ENCODE data around the gene NSUN6.
A peak's percentile ranks its signal among the peaks of the same experiment; 100 is the strongest.
"Not testable (repeated sequence)": the region's sequence is repeated elsewhere in the genome, so short reads cannot be mapped to it uniquely, and the experiment has no call there.

Gene NSUN6

GRCh38 chr10:18610517-18610916, 40.9 kb downstream of the NSUN6 start:
- H3K4me1 ChIP-seq: peaks cover 7% of the 10 kb centered on the region
- in situ Hi-C loops (cut with MboI; ENCODE audit: low sequenced_read_pairs): no loop called here

DNA sequence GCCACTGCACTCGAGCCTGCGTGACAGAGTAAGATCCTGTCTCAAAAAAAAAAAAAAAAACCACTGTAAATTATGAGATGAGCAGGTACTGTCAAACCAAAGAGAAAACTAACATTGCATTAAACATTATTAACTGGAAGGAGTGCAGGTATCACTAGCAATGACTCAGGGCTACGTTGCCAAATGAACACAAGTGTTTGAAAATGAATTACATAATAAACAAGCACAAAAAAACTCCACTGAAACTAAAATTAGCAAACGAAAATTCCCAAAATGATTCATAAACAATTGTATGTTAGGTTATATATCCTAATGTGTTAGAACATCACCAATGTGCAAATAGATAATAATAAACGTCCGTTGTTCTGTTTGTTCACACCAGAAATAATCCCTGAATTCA, 42.8 kb downstream of the NSUN6 start:
- in situ Hi-C loops (cut with MboI; ENCODE audit: low sequenced_read_pairs): no loop called here
- Histone ChIP-seq H3K4me3 (no peak overlapping the region), H3K27me3 (ENCODE audit: low read depth) (no peaks in the 10 kb centered on the region), H3K9me3 (no peaks in the 10 kb centered on the region), H3K36me3 (replicated peaks) (peaks cover 3% of the 10 kb centered on the region), H3K4me1 (peaks cover 7% of the 10 kb centered on the region)
- DNase-seq (ENCODE audit: low spot score in 2 of 2): no peak

More at GRCh38 chr10:18610517-18610916, 40.9 kb downstream of the NSUN6 start:
- peaks cover 4% of the 10 kb centered on the region for H3K36me3 ChIP-seq (replicated peaks)
- no peaks in the 10 kb centered on the region for H3K27me3 ChIP-seq (ENCODE audit: low read depth)
- peak; percentile 60 to 63 for DNase-seq (ENCODE audit: low spot score in 2 of 2)
- H3K4me3 ChIP-seq: no peak overlapping the region
- H3K9me3 ChIP-seq: no peaks in the 10 kb centered on the region

DNA sequence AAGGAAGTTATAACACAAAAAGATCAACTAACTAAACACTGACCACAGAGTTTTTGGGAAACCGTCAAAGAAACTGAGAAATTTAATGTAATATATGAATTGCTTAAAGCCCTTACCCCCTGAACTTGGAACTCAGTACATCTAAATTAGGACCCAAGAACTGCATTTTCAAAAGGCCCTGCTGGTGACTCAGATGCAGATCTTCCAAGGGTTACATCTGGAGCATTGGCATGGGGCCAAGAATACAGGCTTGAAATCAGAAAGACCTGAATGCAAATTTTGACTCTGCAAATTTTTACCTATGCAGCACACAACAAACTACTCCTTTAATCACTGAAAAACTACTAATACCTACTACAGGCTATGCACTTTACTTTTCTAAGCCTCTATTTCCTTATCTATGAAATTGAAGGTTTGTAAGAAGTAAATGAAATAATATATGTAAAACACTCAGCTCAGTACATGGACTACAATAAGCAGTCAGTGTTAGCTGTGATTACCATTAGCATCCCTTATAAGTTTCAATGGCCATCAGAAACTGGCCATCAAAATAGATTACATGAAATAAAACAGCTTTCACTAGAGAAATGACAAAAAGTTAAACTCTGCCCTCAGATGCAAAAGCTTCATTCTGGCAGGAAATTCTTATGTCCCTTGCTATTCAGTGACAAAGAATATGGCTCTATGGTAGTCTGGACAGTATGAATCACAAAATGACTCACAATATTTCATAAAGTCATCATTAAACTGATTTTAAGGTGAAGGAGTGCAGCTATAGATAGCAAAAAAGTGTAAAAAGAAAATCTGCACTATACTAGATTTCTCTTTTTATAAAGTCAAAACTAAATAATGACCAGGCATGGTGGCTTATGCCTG, 43.6 kb downstream of the NSUN6 start:
- DNase-seq (ENCODE audit: low spot score in 2 of 2): peak; percentile 27 to 68
- peaks cover 7% of the 10 kb centered on the region for H3K4me1 ChIP-seq

GRCh38 chr10:18606051-18606695, 45.2 kb downstream of the NSUN6 start:
- Histone ChIP-seq H3K4me1 (peaks cover 6% of the 10 kb centered on the region), H3K36me3 (replicated peaks) (peaks cover 6% of the 10 kb centered on the region; the same call in 1 of the 2 replicates), H3K4me3 (no peak overlapping the region), H3K9me3 (no peaks in the 10 kb centered on the region), H3K27me3 (ENCODE audit: low read depth) (no peaks in the 10 kb centered on the region)
- in situ Hi-C loops (cut with MboI; ENCODE audit: low sequenced_read_pairs): no loop called here
- no peak for DNase-seq (ENCODE audit: low spot score in 2 of 2)

More for the DNA sequence above, 43.6 kb downstream of the NSUN6 start:
- Histone ChIP-seq H3K4me3 (no peak overlapping the region), H3K27me3 (ENCODE audit: low read depth) (no peaks in the 10 kb centered on the region), H3K9me3 (no peaks in the 10 kb centered on the region), H3K36me3 (replicated peaks) (peaks cover 5% of the 10 kb centered on the region; the same call in 1 of the 2 replicates)
- in situ Hi-C loops (cut with MboI; ENCODE audit: low sequenced_read_pairs): no loop called here

GRCh38 chr10:18601321-18601720, 50.1 kb downstream of the NSUN6 start:
- Histone ChIP-seq H3K4me3 (no peak overlapping the region), H3K36me3 (replicated peaks) (peaks cover 6% of the 10 kb centered on the region; the same call in 1 of the 2 replicates), H3K27me3 (ENCODE audit: low read depth) (no peaks in the 10 kb centered on the region), H3K9me3 (no peaks in the 10 kb centered on the region), H3K4me1 (no peaks in the 10 kb centered on the region)
- DNase-seq (ENCODE audit: low spot score in 2 of 2): no peak
- in situ Hi-C loops (cut with MboI; ENCODE audit: low sequenced_read_pairs): no loop called here

- Histone ChIP-seq H3K4me1 (no peaks in the 10 kb centered on the region), H3K27me3 (ENCODE audit: low read depth) (no peaks in the 10 kb centered on the region), H3K9me3 (no peaks in the 10 kb centered on the region), H3K4me3 (no peak overlapping the region), H3K36me3 (replicated peaks) (peaks cover 13% of the 10 kb centered on the region; the same call in 1 of the 2 replicates)
- no peak for DNase-seq (ENCODE audit: low spot score in 2 of 2)
- in situ Hi-C loops (cut with MboI; ENCODE audit: low sequenced_read_pairs): no loop called here
Observed at GRCh38 chr10:18599392-18599791, 52.0 kb downstream of the NSUN6 start.

DNA sequence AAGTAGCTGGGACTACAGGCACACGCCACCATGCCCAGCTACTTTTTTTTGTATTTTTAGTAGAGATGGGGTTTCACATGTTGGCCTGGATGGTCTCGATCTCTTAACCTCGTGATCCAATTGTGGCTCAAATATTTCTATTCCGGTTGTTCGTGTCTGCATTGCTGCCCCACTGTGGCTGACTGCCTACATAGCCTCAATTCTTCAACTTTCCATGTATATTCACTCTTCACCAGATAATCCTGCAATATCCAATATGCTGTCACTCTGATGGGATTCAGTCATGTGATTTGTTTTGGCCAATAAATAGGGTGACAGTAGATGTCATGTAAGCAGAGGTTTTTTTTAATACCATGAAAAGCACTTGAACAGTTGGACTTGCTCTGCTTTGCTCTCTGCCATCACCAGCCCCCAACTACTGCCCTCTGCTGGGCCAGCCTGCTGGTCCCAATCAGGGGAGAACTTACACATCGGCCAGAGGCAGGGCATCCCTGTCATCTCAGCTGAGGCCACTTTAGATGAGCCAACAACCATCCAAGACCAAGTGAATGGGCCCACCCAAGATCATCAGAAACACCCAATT, 56.7 kb downstream of the NSUN6 start:
- no peak overlapping the region for H3K4me3 ChIP-seq
- H3K4me1 ChIP-seq: peaks cover 6% of the 10 kb centered on the region; the same call in 1 of the 2 replicates
- peak; percentile 27 to 60 for DNase-seq (ENCODE audit: low spot score in 2 of 2)
- in situ Hi-C loops (cut with MboI; ENCODE audit: low sequenced_read_pairs): no loop called here
- peaks cover 8% of the 10 kb centered on the region; the same call in 1 of the 2 replicates for H3K36me3 ChIP-seq (replicated peaks)
- H3K27me3 ChIP-seq (ENCODE audit: low read depth): no peaks in the 10 kb centered on the region
- no peaks in the 10 kb centered on the region for H3K9me3 ChIP-seq

- in situ Hi-C loops (cut with MboI; ENCODE audit: low sequenced_read_pairs); H3K9me3 ChIP-seq; DNase-seq (ENCODE audit: low spot score in 2 of 2); H3K27me3 ChIP-seq (ENCODE audit: low read depth); H3K4me3 ChIP-seq; H3K36me3 ChIP-seq (replicated peaks); H3K4me1 ChIP-seq: not testable (repeated sequence)
Observed at GRCh38 chr10:18591141-18591540, 60.2 kb downstream of the NSUN6 start.

DNA sequence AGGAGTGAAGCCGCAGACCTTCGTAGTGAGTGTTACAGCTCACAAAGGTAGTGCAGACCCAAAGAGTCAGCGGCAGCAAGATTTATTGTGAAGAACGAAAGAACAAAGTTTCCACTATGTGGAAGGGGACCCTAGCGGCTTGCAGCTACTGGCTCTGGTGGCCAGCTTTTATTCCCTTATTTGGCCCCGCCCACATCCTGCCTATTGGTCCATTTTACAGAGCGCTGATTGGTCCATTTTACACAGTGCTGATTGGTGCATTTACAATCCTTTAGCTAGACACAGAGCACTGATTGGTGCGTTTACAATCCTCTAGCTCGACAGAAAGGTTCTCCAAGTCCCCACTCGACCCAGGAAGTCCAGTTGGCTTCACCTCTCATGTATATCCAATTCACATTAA, 64.8 kb downstream of the NSUN6 start:
- H3K36me3 ChIP-seq (replicated peaks); H3K4me3 ChIP-seq; DNase-seq (ENCODE audit: low spot score in 2 of 2); H3K4me1 ChIP-seq; in situ Hi-C loops (cut with MboI; ENCODE audit: low sequenced_read_pairs); H3K27me3 ChIP-seq (ENCODE audit: low read depth); H3K9me3 ChIP-seq: not testable (repeated sequence)

DNA sequence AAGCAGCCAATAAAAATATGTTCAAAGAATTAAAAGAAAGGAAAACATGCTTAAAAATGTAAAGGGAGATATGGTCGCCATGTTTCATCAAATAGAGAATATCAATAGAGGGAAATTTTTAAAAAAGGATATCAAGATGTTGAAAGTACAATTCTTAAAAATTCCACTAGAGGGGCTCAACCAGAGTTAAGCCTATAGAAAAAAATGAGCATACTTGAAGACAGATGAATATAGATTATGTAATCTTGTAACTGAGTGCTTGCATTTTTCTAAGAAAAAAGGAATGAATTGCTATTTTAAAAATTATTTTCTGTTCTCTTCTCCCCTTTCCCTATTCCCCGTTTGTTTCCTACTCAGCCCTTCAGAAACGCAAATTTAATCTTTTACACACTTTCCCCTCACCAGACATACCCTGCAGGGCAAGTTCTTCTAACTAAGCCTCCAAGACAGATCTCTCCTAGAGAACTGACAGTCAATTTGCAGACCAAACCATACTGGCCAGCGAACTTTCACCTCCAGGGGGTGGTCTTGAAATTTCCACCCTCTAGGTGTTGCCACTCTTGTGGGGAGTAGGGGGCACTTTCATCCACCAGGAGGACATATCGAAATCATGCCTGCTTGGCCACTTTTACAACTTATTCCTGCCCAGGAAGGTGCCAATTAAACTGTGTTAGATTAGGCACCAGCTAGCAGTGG, 67.7 kb downstream of the NSUN6 start:
- Histone ChIP-seq H3K27me3 (ENCODE audit: low read depth) (no peaks in the 10 kb centered on the region), H3K9me3 (no peaks in the 10 kb centered on the region), H3K4me1 (no peaks in the 10 kb centered on the region), H3K36me3 (replicated peaks) (peaks cover 10% of the 10 kb centered on the region; the same call in 1 of the 2 replicates), H3K4me3 (no peak overlapping the region)
- no peak for DNase-seq (ENCODE audit: low spot score in 2 of 2)
- in situ Hi-C loops (cut with MboI; ENCODE audit: low sequenced_read_pairs): loop anchor here (5.0 kb wide), 1 partner anchor 46 kb away; no protein-coding TSS in a partner anchor

DNA sequence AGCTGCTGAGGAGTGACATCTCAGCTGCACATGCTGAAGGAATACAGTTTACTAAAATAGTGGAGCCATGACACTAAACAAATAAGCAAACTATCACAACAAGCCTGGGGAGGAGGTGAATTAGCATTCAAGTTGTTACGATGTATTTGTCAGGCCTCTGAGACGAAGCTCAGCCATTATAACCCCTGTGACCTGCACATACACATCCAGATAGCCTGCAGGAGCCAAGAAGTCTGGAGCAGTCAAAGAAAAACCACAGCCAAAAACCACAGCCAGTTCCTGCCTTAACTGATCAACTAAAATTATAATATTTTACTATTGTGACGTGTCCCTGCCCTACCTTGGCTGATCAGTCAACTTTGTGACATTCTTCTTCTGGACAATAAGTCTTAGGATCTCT, 68.6 kb downstream of the NSUN6 start:
- no peak overlapping the region for H3K4me3 ChIP-seq
- no peaks in the 10 kb centered on the region for H3K27me3 ChIP-seq (ENCODE audit: low read depth)
- H3K9me3 ChIP-seq: no peaks in the 10 kb centered on the region
- H3K4me1 ChIP-seq: no peaks in the 10 kb centered on the region
- H3K36me3 ChIP-seq (replicated peaks): peaks cover 10% of the 10 kb centered on the region; the same call in 1 of the 2 replicates
- DNase-seq (ENCODE audit: low spot score in 2 of 2): no peak
- in situ Hi-C loops (cut with MboI; ENCODE audit: low sequenced_read_pairs): loop anchor here (5.0 kb wide), 1 partner anchor 46 kb away; no protein-coding TSS in a partner anchor

DNA sequence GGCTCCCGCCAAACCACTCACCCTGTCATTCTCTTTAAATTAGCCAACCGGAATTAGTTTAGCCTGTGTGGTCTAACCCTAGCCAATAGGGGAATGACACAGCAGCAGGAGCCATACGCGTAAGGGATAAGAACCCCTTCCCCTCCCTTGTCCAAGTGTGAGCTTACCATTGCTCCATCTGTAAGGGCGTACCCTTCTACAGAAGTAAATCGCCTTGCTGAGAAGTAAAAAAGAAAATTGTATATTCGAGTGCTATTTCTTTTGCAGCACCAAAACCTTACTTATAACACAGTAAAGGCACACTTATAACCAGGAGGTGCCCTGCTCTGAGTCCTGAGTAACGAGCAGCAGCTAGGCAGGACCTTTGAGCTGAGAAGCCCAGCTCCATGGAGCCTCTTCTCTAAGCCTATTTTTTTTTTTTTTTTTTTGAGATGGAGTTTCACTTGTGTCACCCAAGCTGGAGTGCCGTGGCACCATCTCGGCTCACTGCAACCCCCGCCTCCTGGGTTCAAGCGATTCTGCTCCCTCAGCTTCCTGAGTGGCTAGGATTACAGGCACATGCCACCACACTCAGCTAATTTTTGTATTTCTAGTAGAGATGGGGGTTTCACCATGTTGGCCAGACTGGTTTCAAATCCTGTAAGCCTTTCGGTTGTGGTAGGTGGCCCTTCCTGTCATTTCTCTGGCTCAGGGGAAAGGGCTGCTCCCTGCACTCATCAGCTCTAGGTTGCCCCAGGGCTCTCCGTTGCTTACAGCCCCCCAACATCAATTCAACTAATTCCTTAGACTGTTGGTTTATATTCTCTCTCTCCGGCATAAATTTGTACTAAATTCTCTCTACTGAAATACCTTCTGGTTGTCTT, 73.3 kb downstream of the NSUN6 start:
- Histone ChIP-seq H3K36me3 (replicated peaks) (peaks cover 3% of the 10 kb centered on the region; the same call in 1 of the 2 replicates), H3K4me3 (no peak overlapping the region), H3K27me3 (ENCODE audit: low read depth) (no peaks in the 10 kb centered on the region), H3K9me3 (no peaks in the 10 kb centered on the region), H3K4me1 (no peaks in the 10 kb centered on the region)
- in situ Hi-C loops (cut with MboI; ENCODE audit: low sequenced_read_pairs): no loop called here
- no peak for DNase-seq (ENCODE audit: low spot score in 2 of 2)

Measured in HAP-1 (cell line).